Measurements from ENCODE around the gene FAM222B. TPM values are rescaled to one million over a fixed set of nuclear protein-coding genes. Genes with fewer than 3 reads are reported as not detected.

FAM222B gene
- total RNA-seq, 1 experiment from 2014 or later, result 94.6 TPM

DNA sequence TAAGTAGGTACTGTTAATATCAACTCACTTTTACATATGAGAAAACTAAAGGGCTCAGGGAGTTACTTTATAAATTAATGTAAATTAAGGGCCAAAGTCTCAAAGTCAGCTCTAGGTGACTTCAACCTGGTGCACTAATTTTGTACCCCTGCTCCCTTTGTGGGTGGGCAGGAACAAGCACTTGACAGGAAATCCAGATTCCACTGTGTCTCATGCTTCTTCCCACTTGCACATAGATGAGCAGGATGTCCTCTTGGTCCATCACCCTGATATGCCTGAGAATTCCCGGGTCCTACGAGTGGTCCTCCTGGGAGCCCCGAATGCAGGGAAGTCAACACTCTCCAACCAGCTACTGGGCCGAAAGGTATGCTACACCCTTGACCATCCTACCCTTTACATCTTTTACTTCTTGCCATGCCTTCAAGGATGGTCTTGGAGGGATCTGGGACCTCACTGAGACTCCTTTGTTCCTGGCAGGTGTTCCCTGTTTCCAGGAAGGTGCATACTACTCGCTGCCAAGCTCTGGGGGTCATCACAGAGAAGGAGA, 13.5 kb upstream of the FAM222B start:
- peaks cover 35% of the 10 kb centered on the region for H3K36me3 Mint-ChIP-seq
- ATAC-seq (no peak), DNase-seq (ENCODE audit: low spot score) (no peak)
- H3K9me3 Mint-ChIP-seq, result no peaks in the 10 kb centered on the region
- H3K27me3 Mint-ChIP-seq (ENCODE audit: low read depth), result no peaks in the 10 kb centered on the region
- CTCF ChIA-PET, result interaction anchor here (0.6 to 1.5 kb wide), 2 partner anchors 16 to 92 kb away, joined by 3 to 5 read pairs; no protein-coding TSS in a partner anchor
- POLR2A ChIA-PET, result interaction anchor here (0.9 kb wide), 1 partner anchor 137 kb away, joined by 3 read pairs; the partner anchor contains the start of gene RPL23A
- H3K4me1 Mint-ChIP-seq, result peaks cover 7% of the 10 kb centered on the region
- TF ChIP-seq TEAD1 (CRISPR knock-in tag; IDR thresholded peaks at IDR 0.05) (no peak), NR3C1 (CRISPR knock-in tag; conservative IDR thresholded peaks at IDR 0.05; ENCODE audit: low read depth) (no peak), ZNF232 (CRISPR knock-in tag; IDR thresholded peaks at IDR 0.05) (no peak), USF1 (CRISPR knock-in tag; IDR thresholded peaks at IDR 0.05) (no peak), NFYB (CRISPR knock-in tag; conservative IDR thresholded peaks at IDR 0.05; ENCODE audit: low read depth) (no peak), ZNF317 (CRISPR knock-in tag; IDR thresholded peaks at IDR 0.05; ENCODE audit: borderline replicate concordance, low read depth) (no peak)
- TF ChIP-seq, protein P1, sequence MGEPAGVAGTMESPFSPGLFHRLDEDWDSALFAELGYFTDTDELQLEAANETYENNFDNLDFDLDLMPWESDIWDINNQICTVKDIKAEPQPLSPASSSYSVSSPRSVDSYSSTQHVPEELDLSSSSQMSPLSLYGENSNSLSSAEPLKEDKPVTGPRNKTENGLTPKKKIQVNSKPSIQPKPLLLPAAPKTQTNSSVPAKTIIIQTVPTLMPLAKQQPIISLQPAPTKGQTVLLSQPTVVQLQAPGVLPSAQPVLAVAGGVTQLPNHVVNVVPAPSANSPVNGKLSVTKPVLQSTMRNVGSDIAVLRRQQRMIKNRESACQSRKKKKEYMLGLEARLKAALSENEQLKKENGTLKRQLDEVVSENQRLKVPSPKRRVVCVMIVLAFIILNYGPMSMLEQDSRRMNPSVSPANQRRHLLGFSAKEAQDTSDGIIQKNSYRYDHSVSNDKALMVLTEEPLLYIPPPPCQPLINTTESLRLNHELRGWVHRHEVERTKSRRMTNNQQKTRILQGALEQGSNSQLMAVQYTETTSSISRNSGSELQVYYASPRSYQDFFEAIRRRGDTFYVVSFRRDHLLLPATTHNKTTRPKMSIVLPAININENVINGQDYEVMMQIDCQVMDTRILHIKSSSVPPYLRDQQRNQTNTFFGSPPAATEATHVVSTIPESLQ (CRISPR knock-in tag; IDR thresholded peaks at IDR 0.05), result no peak
- no peak overlapping the region; the same call in 1 of the 2 replicates for H3K27ac Mint-ChIP-seq
- peak overlapping the region; percentile 97 for H3K4me3 Mint-ChIP-seq

GRCh38 chr17:28855336-28855679, 12.7 kb upstream of the FAM222B start:
- TF ChIP-seq ZNF671 (CRISPR knock-in tag; IDR thresholded peaks at IDR 0.05), result no peak
- no peak for TF ChIP-seq ETV6 (CRISPR knock-in tag; IDR thresholded peaks at IDR 0.05)
- TF ChIP-seq MYBL2 (CRISPR knock-in tag; IDR thresholded peaks at IDR 0.05), result no peak
- peak overlapping the region; percentile 97 for H3K4me3 Mint-ChIP-seq
- H3K36me3 Mint-ChIP-seq, result peaks cover 31% of the 10 kb centered on the region
- POLR2A ChIA-PET, result interaction anchor here (0.6 to 0.9 kb wide), 2 partner anchors 110 to 136 kb away, joined by 3 to 5 read pairs; partner anchors contain the start of gene RPL23A
- CTCF ChIA-PET, result interaction anchor here (1.5 to 2.3 kb wide), 2 partner anchors 92 to 128 kb away, joined by 5 to 10 read pairs; partner anchors contain the start of gene TLCD1
- DNase-seq (ENCODE audit: low spot score), result no peak
- peak overlapping the region; percentile 38 for H3K27ac Mint-ChIP-seq
- ATAC-seq, result no peak
- H3K27me3 Mint-ChIP-seq (ENCODE audit: low read depth), result no peaks in the 10 kb centered on the region
- peaks cover 7% of the 10 kb centered on the region for H3K4me1 Mint-ChIP-seq
- H3K9me3 Mint-ChIP-seq, result no peaks in the 10 kb centered on the region

GRCh38 chr17:28854457-28855335, 12.1 kb upstream of the FAM222B start, which contains the start of gene ERAL1:
TSS of gene ERAL1 (plus strand) at chr17:28855016. CDS start at chr17:28855035, 19 bp downstream.
- Mint-ChIP-seq H3K4me3 (peak within 1 kb of the TSS; percentile 97), H3K27ac (peak within 1 kb of the TSS; percentile 38), H3K36me3 (peaks cover 29% of the 10 kb centered on the region), H3K27me3 (ENCODE audit: low read depth) (no peaks in the 10 kb centered on the region), H3K4me1 (peaks cover 7% of the 10 kb centered on the region), H3K9me3 (no peaks in the 10 kb centered on the region)
- ChIA-PET POLR2A (interaction anchor here (0.6 to 0.7 kb wide), 2 partner anchors 110 to 215 kb away, joined by 4 to 5 read pairs; no protein-coding TSS in a partner anchor), CTCF (interaction anchor here (0.7 to 2.3 kb wide), 4 partner anchors 9 to 128 kb away, joined by 5 to 10 read pairs (median 7); partner anchors contain the start of gene TLCD1)
- peak; percentile 98 for ATAC-seq
- peak; percentile 87 for DNase-seq (ENCODE audit: low spot score)
- TF ChIP-seq MAX (CRISPR knock-in tag; IDR thresholded peaks at IDR 0.05) (peak; percentile 51; the same call in 1 of the 2 replicates), NFYB (CRISPR knock-in tag; conservative IDR thresholded peaks at IDR 0.05; ENCODE audit: low read depth) (peak; percentile 63), ZNF219 (CRISPR knock-in tag; IDR thresholded peaks at IDR 0.05; ENCODE audit: borderline replicate concordance) (no peak), ZNF121 (CRISPR knock-in tag; IDR thresholded peaks at IDR 0.05) (0 out of 2 replicates have a peak, but pooled peaks have one; percentile 20), MYBL2 (CRISPR knock-in tag; IDR thresholded peaks at IDR 0.05) (0 out of 2 replicates have a peak, but pooled peaks have one; percentile 53), ZNF416 (CRISPR knock-in tag; IDR thresholded peaks at IDR 0.05) (no peak), SP1 (CRISPR knock-in tag; conservative IDR thresholded peaks at IDR 0.05) (peak; percentile 79), FOXK1 (CRISPR knock-in tag; IDR thresholded peaks at IDR 0.05) (peak; percentile 50; the same call in 1 of the 2 replicates), ETV6 (CRISPR knock-in tag; IDR thresholded peaks at IDR 0.05) (peak; percentile 69; the same call in 1 of the 2 replicates), GABPB1 (CRISPR knock-in tag; IDR thresholded peaks at IDR 0.05) (peak; percentile 26; the same call in 1 of the 2 replicates), NR2C2 (CRISPR knock-in tag; IDR thresholded peaks at IDR 0.05) (no peak)
- TF ChIP-seq, protein P2, sequence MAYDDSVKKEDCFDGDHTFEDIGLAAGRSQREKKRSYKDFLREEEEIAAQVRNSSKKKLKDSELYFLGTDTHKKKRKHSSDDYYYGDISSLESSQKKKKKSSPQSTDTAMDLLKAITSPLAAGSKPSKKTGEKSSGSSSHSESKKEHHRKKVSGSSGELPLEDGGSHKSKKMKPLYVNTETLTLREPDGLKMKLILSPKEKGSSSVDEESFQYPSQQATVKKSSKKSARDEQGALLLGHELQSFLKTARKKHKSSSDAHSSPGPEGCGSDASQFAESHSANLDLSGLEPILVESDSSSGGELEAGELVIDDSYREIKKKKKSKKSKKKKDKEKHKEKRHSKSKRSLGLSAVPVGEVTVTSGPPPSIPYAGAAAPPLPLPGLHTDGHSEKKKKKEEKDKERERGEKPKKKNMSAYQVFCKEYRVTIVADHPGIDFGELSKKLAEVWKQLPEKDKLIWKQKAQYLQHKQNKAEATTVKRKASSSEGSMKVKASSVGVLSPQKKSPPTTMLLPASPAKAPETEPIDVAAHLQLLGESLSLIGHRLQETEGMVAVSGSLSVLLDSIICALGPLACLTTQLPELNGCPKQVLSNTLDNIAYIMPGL (CRISPR knock-in tag; IDR thresholded peaks at IDR 0.05), result 0 out of 2 replicates have a peak, but pooled peaks have one; percentile 24
- TF ChIP-seq, protein P3, sequence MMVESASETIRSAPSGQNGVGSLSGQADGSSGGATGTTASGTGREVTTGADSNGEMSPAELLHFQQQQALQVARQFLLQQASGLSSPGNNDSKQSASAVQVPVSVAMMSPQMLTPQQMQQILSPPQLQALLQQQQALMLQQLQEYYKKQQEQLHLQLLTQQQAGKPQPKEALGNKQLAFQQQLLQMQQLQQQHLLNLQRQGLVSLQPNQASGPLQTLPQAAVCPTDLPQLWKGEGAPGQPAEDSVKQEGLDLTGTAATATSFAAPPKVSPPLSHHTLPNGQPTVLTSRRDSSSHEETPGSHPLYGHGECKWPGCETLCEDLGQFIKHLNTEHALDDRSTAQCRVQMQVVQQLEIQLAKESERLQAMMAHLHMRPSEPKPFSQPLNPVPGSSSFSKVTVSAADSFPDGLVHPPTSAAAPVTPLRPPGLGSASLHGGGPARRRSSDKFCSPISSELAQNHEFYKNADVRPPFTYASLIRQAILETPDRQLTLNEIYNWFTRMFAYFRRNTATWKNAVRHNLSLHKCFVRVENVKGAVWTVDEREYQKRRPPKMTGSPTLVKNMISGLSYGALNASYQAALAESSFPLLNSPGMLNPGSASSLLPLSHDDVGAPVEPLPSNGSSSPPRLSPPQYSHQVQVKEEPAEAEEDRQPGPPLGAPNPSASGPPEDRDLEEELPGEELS (CRISPR knock-in tag; IDR thresholded peaks at IDR 0.05), result 0 out of 2 replicates have a peak, but pooled peaks have one; percentile 56

All from WTC11 (cell line).